ENCODE data around the gene JAG1. TPM values are rescaled to one million over a fixed set of nuclear protein-coding genes. Genes with fewer than 3 reads are reported as not detected.

The JAG1 gene
- total RNA-seq, 3 donors from 2014 or later (not counting 1 experiment from before 2014, with no cell fraction given) = 8.1 to 12.3 (median 8.7) TPM

- Histone ChIP-seq H3K4me1 (ENCODE audit: control insufficient read depth, insufficient read depth, low read length) (no peaks in the 10 kb centered on the region), H3K9me3 (ENCODE audit: control insufficient read depth, insufficient read depth, low read length) (no peaks in the 10 kb centered on the region), H3K4me3 (ENCODE audit: low read length) (no peak overlapping the region), H3K36me3 (ENCODE audit: control insufficient read depth, insufficient read depth, low read length) (no peaks in the 10 kb centered on the region), H3K27ac (ENCODE audit: low read length) (no peak overlapping the region), H3K27me3 (ENCODE audit: control insufficient read depth, insufficient read depth, low read length) (no peaks in the 10 kb centered on the region)
- DNase-seq (no peak), ATAC-seq (no peak)
- Mint-ChIP-seq H3K27ac (no peak overlapping the region), H3K4me1 (no peaks in the 10 kb centered on the region), H3K36me3 (no peaks in the 10 kb centered on the region), H3K4me3 (no peak overlapping the region), H3K27me3 (ENCODE audit: low read depth in 2 of 2) (peaks cover 3 to 8% of the 10 kb centered on the region in 2 donors), H3K9me3 (no peaks in the 10 kb centered on the region)
- 89% methylated on average over 7 of the region's 7 CpGs for WGBS (ENCODE audit: insufficient coverage)
- TF ChIP-seq CTCF (IDR thresholded peaks at IDR 0.05) = no peak
- intact Hi-C loops (cut with micrococcal nuclease) = no loop called here
Observed at GRCh38 chr20:10665027-10665561, 8.7 kb downstream of the JAG1 start.

- intact Hi-C loops (cut with micrococcal nuclease) = no loop called here
- DNase-seq (no peak), ATAC-seq (no peak)
- WGBS (ENCODE audit: insufficient coverage) = 92% methylated on average over 8 of the region's 8 CpGs
- no peak overlapping the region for H3K27ac ChIP-seq (ENCODE audit: low read length)
- peaks cover 3 to 8% of the 10 kb centered on the region in 2 donors for H3K27me3 Mint-ChIP-seq (ENCODE audit: low read depth in 2 of 2)
- no peaks in the 10 kb centered on the region for H3K36me3 Mint-ChIP-seq
- no peaks in the 10 kb centered on the region for H3K27me3 ChIP-seq (ENCODE audit: control insufficient read depth, insufficient read depth, low read length)
- H3K4me1 ChIP-seq (ENCODE audit: control insufficient read depth, insufficient read depth, low read length) = no peaks in the 10 kb centered on the region
- no peak overlapping the region for H3K4me3 Mint-ChIP-seq
- H3K4me3 ChIP-seq (ENCODE audit: low read length) = no peak overlapping the region
- H3K9me3 Mint-ChIP-seq = no peaks in the 10 kb centered on the region
- H3K36me3 ChIP-seq (ENCODE audit: control insufficient read depth, insufficient read depth, low read length) = no peaks in the 10 kb centered on the region
- H3K4me1 Mint-ChIP-seq = no peaks in the 10 kb centered on the region
- no peaks in the 10 kb centered on the region for H3K9me3 ChIP-seq (ENCODE audit: control insufficient read depth, insufficient read depth, low read length)
- H3K27ac Mint-ChIP-seq = no peak overlapping the region
- TF ChIP-seq CTCF (IDR thresholded peaks at IDR 0.05) = no peak
Observed at GRCh38 chr20:10663756-10664155, 10.0 kb downstream of the JAG1 start.

- H3K36me3 ChIP-seq (ENCODE audit: control insufficient read depth, insufficient read depth, low read length) = no peaks in the 10 kb centered on the region
- H3K4me1 ChIP-seq (ENCODE audit: control insufficient read depth, insufficient read depth, low read length) = no peaks in the 10 kb centered on the region
- no peaks in the 10 kb centered on the region for H3K4me1 Mint-ChIP-seq
- no peaks in the 10 kb centered on the region for H3K27me3 ChIP-seq (ENCODE audit: control insufficient read depth, insufficient read depth, low read length)
- H3K9me3 Mint-ChIP-seq = no peaks in the 10 kb centered on the region
- DNase-seq (no peak), ATAC-seq (no peak)
- H3K9me3 ChIP-seq (ENCODE audit: control insufficient read depth, insufficient read depth, low read length) = no peaks in the 10 kb centered on the region
- no peak overlapping the region for H3K4me3 Mint-ChIP-seq
- no peak overlapping the region for H3K4me3 ChIP-seq (ENCODE audit: low read length)
- no peak for TF ChIP-seq CTCF (IDR thresholded peaks at IDR 0.05)
- H3K27me3 Mint-ChIP-seq (ENCODE audit: low read depth in 2 of 2) = peaks cover 3 to 8% of the 10 kb centered on the region in 2 donors
- H3K27ac ChIP-seq (ENCODE audit: low read length) = no peak overlapping the region
- intact Hi-C loops (cut with micrococcal nuclease) = no loop called here
- 72% methylated on average over 10 of the region's 10 CpGs for WGBS (ENCODE audit: insufficient coverage)
- H3K36me3 Mint-ChIP-seq = no peaks in the 10 kb centered on the region
- H3K27ac Mint-ChIP-seq = no peak overlapping the region
Observed at GRCh38 chr20:10662661-10663458, 10.9 kb downstream of the JAG1 start.
